ENCODE data around the gene TSPAN7. TPM values are rescaled to one million over a fixed set of nuclear protein-coding genes. Genes with fewer than 3 reads are reported as not detected.

Gene TSPAN7
- total and polyA plus RNA-seq, 2 of the 8 experiments (the other 6 are each of a cell fraction or from before 2014, with no cell fraction given): 32.1 to 37.7 TPM

DNA sequence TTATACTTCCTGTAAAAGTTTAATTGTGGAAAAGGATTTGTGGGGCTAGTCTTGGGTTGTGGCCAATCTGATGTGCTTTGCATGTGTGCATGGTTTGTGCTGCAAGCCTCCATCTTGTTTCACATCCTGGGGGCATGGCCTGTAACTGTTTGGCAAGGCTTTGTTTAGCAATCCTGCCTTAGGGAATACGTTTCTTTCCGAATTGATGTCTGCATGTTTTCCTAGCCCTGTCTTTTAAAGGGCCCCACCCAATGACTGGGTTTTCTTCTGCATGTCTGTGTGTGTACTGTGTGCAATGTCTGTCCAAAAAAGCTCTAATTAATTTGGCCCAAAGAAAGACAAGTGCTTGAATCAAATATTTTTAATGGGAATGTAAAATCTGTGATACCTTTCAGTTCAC lies 165.3 kb downstream of the TSPAN7 start (continued):
- TF ChIP-seq TEAD4 (IDR thresholded peaks at IDR 0.05; ENCODE audit: low read depth, low read length) (no peak), KDM1A (IDR thresholded peaks at IDR 0.05; ENCODE audit: borderline replicate concordance, low read length) (no peak), CTCF (IDR thresholded peaks at IDR 0.05; ENCODE audit: control extremely low read depth in 1 of 3, insufficient read depth in 1 of 3, low read depth in 1 of 3, low read length in 3 of 3) (no peak)

All from H1 (cell line).